GM19351 (cell line): ENCODE results near the gene TMEM169.
A peak's percentile ranks its signal among the peaks of the same experiment; 100 is the strongest.
"Not testable (repeated sequence)": the region's sequence is repeated elsewhere in the genome, so short reads cannot be mapped to it uniquely, and the experiment has no call there.

ENCODE experiments used
- ATAC-seq: cut with Tn5 transposase; IDR thresholded peaks from one replicate; pipeline ENCODE4 v1.9.1; 2021; ENCODE audit warnings: mild to moderate bottlenecking, moderate library complexity; ENCODE audit not compliant: unreplicated experiment

Gene TMEM169

GRCh38 chr2:216071111-216071851 is 10.4 kb upstream of the TMEM169 start:
- ATAC-seq = no peak

GRCh38 chr2:216072473-216072872 is 9.2 kb upstream of the TMEM169 start:
- no peak for ATAC-seq

- no peak for ATAC-seq
Observed at GRCh38 chr2:216073773-216074172, 7.9 kb upstream of the TMEM169 start.

GRCh38 chr2:216074380-216074779 is 7.3 kb upstream of the TMEM169 start:
- no peak for ATAC-seq

GRCh38 chr2:216074794-216075193 is 6.9 kb upstream of the TMEM169 start:
- ATAC-seq = no peak

- ATAC-seq = no peak
Observed at GRCh38 chr2:216075510-216076485, 5.9 kb upstream of the TMEM169 start.

- ATAC-seq = no peak
Observed at GRCh38 chr2:216078776-216079175, 2.9 kb upstream of the TMEM169 start.

- not testable (repeated sequence) for ATAC-seq
Observed at GRCh38 chr2:216080048-216080447, 1.7 kb upstream of the TMEM169 start.

GRCh38 chr2:216081012-216081411 is 707 bp upstream of the TMEM169 start:
- ATAC-seq = no peak

GRCh38 chr2:216082117-216082711 is 495 bp downstream of the TMEM169 start:
- no peak for ATAC-seq

GRCh38 chr2:216082805-216083204 is 1.1 kb downstream of the TMEM169 start:
- no peak for ATAC-seq

GRCh38 chr2:216083464-216084281 is 2.0 kb downstream of the TMEM169 start:
- no peak for ATAC-seq

- ATAC-seq = no peak
Observed at GRCh38 chr2:216084547-216084946, 2.8 kb downstream of the TMEM169 start.

GRCh38 chr2:216086207-216086893 is 4.6 kb downstream of the TMEM169 start:
- ATAC-seq = no peak

- peak; percentile 74 for ATAC-seq
Observed at GRCh38 chr2:216090369-216090786, 8.7 kb downstream of the TMEM169 start.

- no peak for ATAC-seq
Observed at GRCh38 chr2:216092646-216093045, 10.9 kb downstream of the TMEM169 start.

GRCh38 chr2:216094701-216095100 is 13.0 kb downstream of the TMEM169 start:
- no peak for ATAC-seq

- no peak for ATAC-seq
Observed at GRCh38 chr2:216098421-216099334, 17.0 kb downstream of the TMEM169 start.

GRCh38 chr2:216101109-216101508 is 19.4 kb downstream of the TMEM169 start:
- no peak for ATAC-seq
